OCI-LY1 (cell line): ENCODE results near the gene NFE2L1.

Experiments used
- H2AFZ ChIP-seq: fragments of 200-600 bp; sonication (generic), shearing (Covaris generic); 2 replicates; pipeline ENCODE4 v1.6.0; 2014; ENCODE audit warnings: antibody characterized with exemption, mild to moderate bottlenecking, low read length
- H3F3A ChIP-seq: fragments of 200-600 bp; sonication (generic), shearing (Covaris generic); 2 replicates; pipeline ENCODE4 v1.6.0; 2014; ENCODE audit warnings: mild to moderate bottlenecking, antibody characterized with exemption, low read length, moderate library complexity; ENCODE audit not compliant: insufficient read depth
- H3K27ac ChIP-seq: fragments of 200-600 bp; sonication (generic); 2 replicates; pipeline ENCODE4 v1.5.1; 2014; ENCODE audit warnings: low read length, mixed run types, mild to moderate bottlenecking, low read depth; ENCODE audit not compliant: poor library complexity, severe bottlenecking
- H3K27me3 ChIP-seq: fragments of 200-600 bp; sonication (generic); 2 replicates; pipeline ENCODE4 v1.6.0; 2014; ENCODE audit warnings: antibody characterized with exemption, mild to moderate bottlenecking, low read length, moderate library complexity; ENCODE audit not compliant: insufficient read depth
- H3K36me3 ChIP-seq: fragments of 200-600 bp; sonication (generic); 2 replicates; pipeline ENCODE4 v1.6.1; 2014; ENCODE audit warnings: mild to moderate bottlenecking, antibody characterized with exemption, low read length, moderate library complexity, mixed read lengths; ENCODE audit not compliant: insufficient read depth
- H3K4me1 ChIP-seq: fragments of 200-600 bp; sonication (generic); 2 replicates; pipeline ENCODE4 v1.5.1; 2014; ENCODE audit warnings: mild to moderate bottlenecking, low read length, moderate library complexity; ENCODE audit not compliant: insufficient read depth, severe bottlenecking
- H3K4me2 ChIP-seq: fragments of 200-600 bp; sonication (generic), shearing (Covaris generic); 2 replicates; pipeline ENCODE4 v1.6.1; 2014; ENCODE audit warnings: low read length
- H3K4me3 ChIP-seq: fragments of 200-600 bp; sonication (generic); 2 replicates; pipeline ENCODE4 v1.5.1; 2014; ENCODE audit warnings: low read length, low read depth, mild to moderate bottlenecking, mixed read lengths; ENCODE audit not compliant: poor library complexity, severe bottlenecking
- H3K79me2 ChIP-seq: fragments of 200-600 bp; shearing (Covaris generic); 2 replicates; pipeline ENCODE4 v1.6.1; 2016; ENCODE audit warnings: mixed run types, low read length, mixed read lengths; ENCODE audit not compliant: insufficient read depth
- H3K9ac ChIP-seq: fragments of 200-600 bp; sonication (generic), shearing (Covaris generic); 2 replicates; pipeline ENCODE4 v1.6.1; 2014; ENCODE audit warnings: mild to moderate bottlenecking, low read length, mixed read lengths
- H3K9me2 ChIP-seq: fragments of 200-600 bp; sonication (generic), shearing (Covaris generic); 2 replicates; pipeline ENCODE4 v1.6.1; 2014; ENCODE audit warnings: low read depth, mild to moderate bottlenecking, low read length, mixed read lengths
- H3K9me3 ChIP-seq: fragments of 200-600 bp; shearing (Covaris generic); 2 replicates; pipeline ENCODE4 v1.6.1; 2014; ENCODE audit warnings: low read length, mixed read lengths
- H4K20me1 ChIP-seq: fragments of 200-600 bp; sonication (generic), shearing (Covaris generic); 2 replicates; pipeline ENCODE4 v1.6.0; 2016; ENCODE audit warnings: mild to moderate bottlenecking, low read length; ENCODE audit not compliant: insufficient read depth
- EZH2 ChIP-seq: fragments of 200-600 bp; sonication (generic), shearing (Covaris generic); IDR thresholded peaks from 2 replicates; pipeline ENCODE4 v1.8.0; 2017; ENCODE audit warnings: borderline replicate concordance, mixed run types, mild to moderate bottlenecking, antibody characterized with exemption, low read length, moderate library complexity, mixed read lengths
- TF ChIP-seq, protein P1 (sequence below): fragments of 200-600 bp; sonication (generic), shearing (Covaris generic); IDR thresholded peaks from 2 replicates; pipeline ENCODE4 v1.5.1; 2017; ENCODE audit warnings: mild to moderate bottlenecking, antibody characterized with exemption, low read length, moderate library complexity, mixed read lengths

NFE2L1 gene

DNA sequence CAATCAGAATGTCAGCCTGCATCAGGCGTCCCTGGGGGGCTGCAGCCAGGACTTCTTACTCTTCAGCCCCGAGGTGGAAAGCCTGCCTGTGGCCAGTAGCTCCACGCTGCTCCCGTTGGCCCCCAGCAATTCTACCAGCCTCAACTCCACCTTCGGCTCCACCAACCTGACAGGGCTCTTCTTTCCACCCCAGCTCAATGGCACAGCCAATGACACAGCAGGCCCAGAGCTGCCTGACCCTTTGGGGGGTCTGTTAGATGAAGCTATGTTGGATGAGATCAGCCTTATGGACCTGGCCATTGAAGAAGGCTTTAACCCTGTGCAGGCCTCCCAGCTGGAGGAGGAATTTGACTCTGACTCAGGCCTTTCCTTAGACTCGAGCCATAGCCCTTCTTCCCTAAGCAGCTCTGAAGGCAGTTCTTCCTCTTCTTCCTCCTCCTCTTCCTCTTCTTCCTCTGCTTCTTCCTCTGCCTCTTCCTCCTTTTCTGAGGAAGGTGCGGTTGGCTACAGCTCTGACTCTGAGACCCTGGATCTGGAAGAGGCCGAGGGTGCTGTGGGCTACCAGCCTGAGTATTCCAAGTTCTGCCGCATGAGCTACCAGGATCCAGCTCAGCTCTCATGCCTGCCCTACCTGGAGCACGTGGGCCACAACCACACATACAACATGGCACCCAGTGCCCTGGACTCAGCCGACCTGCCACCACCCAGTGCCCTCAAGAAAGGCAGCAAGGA lies 10.4 kb downstream of the NFE2L1 start:
- no peaks in the 10 kb centered on the region for H4K20me1 ChIP-seq
- H3K36me3 ChIP-seq: peaks cover 90% of the 10 kb centered on the region
- H3K4me2 ChIP-seq: no peak overlapping the region
- peaks cover 28% of the 10 kb centered on the region for H3K4me1 ChIP-seq
- no peaks in the 10 kb centered on the region for H3K27me3 ChIP-seq
- no peak overlapping the region for H3K27ac ChIP-seq
- TF ChIP-seq, protein P1, sequence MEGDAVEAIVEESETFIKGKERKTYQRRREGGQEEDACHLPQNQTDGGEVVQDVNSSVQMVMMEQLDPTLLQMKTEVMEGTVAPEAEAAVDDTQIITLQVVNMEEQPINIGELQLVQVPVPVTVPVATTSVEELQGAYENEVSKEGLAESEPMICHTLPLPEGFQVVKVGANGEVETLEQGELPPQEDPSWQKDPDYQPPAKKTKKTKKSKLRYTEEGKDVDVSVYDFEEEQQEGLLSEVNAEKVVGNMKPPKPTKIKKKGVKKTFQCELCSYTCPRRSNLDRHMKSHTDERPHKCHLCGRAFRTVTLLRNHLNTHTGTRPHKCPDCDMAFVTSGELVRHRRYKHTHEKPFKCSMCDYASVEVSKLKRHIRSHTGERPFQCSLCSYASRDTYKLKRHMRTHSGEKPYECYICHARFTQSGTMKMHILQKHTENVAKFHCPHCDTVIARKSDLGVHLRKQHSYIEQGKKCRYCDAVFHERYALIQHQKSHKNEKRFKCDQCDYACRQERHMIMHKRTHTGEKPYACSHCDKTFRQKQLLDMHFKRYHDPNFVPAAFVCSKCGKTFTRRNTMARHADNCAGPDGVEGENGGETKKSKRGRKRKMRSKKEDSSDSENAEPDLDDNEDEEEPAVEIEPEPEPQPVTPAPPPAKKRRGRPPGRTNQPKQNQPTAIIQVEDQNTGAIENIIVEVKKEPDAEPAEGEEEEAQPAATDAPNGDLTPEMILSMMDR: no peak
- no peak for TF ChIP-seq EZH2
- no peak overlapping the region for H2AFZ ChIP-seq
- no peaks in the 10 kb centered on the region for H3K9me2 ChIP-seq
- H3K4me3 ChIP-seq: no peak overlapping the region
- H3K9me3 ChIP-seq: no peaks in the 10 kb centered on the region
- no peak overlapping the region for H3K9ac ChIP-seq
- no peaks in the 10 kb centered on the region for H3F3A ChIP-seq
- no peaks in the 10 kb centered on the region; the same call in 1 of the 2 replicates for H3K79me2 ChIP-seq

DNA sequence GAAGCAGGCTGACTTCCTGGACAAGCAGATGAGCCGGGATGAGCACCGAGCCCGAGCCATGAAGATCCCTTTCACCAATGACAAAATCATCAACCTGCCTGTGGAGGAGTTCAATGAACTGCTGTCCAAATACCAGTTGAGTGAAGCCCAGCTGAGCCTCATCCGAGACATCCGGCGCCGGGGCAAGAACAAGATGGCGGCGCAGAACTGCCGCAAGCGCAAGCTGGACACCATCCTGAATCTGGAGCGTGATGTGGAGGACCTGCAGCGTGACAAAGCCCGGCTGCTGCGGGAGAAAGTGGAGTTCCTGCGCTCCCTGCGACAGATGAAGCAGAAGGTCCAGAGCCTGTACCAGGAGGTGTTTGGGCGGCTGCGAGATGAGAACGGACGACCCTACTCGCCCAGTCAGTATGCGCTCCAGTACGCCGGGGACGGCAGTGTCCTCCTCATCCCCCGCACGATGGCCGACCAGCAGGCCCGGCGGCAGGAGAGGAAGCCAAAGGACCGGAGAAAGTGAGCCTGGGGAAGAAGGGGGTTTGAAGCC lies 11.0 kb downstream of the NFE2L1 start:
- Histone ChIP-seq H3K9ac (no peak overlapping the region), H3K27ac (no peak overlapping the region), H3K4me1 (peaks cover 22% of the 10 kb centered on the region), H3K36me3 (peaks cover 90% of the 10 kb centered on the region), H3K9me3 (no peaks in the 10 kb centered on the region), H3K9me2 (no peaks in the 10 kb centered on the region), H3K79me2 (no peaks in the 10 kb centered on the region), H3K4me3 (no peak overlapping the region), H3K4me2 (no peak overlapping the region), H4K20me1 (no peaks in the 10 kb centered on the region), H2AFZ (no peak overlapping the region), H3K27me3 (no peaks in the 10 kb centered on the region), H3F3A (no peaks in the 10 kb centered on the region)
- TF ChIP-seq, protein P1: no peak
- TF ChIP-seq EZH2: no peak

DNA sequence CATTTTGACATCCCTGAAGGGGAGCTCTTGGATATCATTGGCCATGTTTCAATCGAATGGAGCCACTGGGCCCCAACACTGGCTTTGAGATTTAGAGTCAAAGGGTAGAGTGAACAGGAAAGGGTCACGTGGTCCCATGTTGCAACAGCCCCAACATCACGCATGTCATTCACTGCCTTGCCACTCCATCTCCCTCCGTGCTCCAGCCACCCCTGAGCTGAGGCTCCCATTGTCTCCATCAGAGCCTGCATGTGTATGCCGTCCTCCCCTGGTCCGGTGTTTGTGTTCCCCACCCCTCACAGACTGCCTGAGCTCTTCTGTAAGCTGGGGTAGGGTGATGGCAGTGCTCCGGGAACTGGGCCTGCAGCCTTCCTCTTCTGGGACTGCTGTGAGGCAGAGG lies 12.1 kb downstream of the NFE2L1 start:
- Histone ChIP-seq H3K4me3 (no peak overlapping the region), H4K20me1 (no peaks in the 10 kb centered on the region), H3K9me3 (no peaks in the 10 kb centered on the region), H3K27ac (no peak overlapping the region), H3K4me2 (no peak overlapping the region), H3K9ac (no peak overlapping the region), H3K79me2 (no peaks in the 10 kb centered on the region), H3K36me3 (peaks cover 91% of the 10 kb centered on the region), H3K27me3 (no peaks in the 10 kb centered on the region), H3K9me2 (no peaks in the 10 kb centered on the region), H3K4me1 (peaks cover 11% of the 10 kb centered on the region), H3F3A (no peaks in the 10 kb centered on the region), H2AFZ (no peak overlapping the region)
- TF ChIP-seq EZH2: no peak
- TF ChIP-seq, protein P1: no peak
